ENCODE data around the gene ZNF621. TPM values are rescaled to one million over a fixed set of nuclear protein-coding genes. Genes with fewer than 3 reads are reported as not detected.

ZNF621 gene
- total and polyA plus RNA-seq, 9 of the 15 experiments (the other 6 are each of a cell fraction or from before 2014, with no cell fraction given), result 4.7 to 28.9 (median 20.6) TPM

DNA sequence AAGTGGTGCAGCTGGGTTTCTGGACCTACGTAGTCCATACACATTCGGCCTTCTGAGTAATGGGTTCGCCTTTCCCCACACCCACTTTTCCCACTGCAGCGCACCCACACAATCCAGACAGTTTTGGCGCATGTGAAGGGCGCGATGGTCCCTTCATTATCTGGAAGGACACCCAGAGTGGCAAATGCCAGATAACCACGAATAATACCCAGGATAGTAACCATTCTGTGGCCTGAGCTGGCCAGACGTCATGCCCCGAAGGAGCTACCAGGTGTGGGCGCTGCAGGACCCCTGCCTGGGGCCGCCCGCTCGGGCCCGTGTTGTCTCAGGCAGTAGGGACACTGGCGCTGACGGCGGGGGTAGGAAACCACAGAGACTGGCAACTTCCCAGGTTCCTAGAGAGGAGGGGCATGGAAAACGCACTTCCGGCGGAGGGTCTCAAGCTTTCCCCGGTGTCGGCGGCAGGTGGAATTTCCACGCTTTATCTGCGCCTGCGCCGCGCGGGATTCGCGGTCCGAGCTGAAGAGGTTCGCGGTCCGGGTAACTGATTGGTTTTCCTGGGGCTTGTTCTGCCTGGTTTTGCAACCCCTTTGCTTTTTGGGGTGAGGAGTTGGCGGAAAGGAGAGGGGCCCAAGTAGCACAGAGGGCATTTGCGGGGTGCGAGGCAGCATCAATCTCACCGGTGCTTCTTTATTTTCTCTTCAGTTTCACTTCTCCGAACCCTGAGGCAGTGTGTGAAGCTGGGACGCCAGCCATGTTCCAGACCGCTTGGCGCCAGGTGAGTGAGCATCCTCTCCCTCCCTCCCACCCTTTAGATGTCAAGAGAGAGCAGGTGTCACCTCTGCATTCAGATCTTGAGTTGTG lies 18.9 kb upstream of the ZNF621 start, which contains the start of gene ZNF620 (continued):
- TF ChIP-seq, protein P1, sequence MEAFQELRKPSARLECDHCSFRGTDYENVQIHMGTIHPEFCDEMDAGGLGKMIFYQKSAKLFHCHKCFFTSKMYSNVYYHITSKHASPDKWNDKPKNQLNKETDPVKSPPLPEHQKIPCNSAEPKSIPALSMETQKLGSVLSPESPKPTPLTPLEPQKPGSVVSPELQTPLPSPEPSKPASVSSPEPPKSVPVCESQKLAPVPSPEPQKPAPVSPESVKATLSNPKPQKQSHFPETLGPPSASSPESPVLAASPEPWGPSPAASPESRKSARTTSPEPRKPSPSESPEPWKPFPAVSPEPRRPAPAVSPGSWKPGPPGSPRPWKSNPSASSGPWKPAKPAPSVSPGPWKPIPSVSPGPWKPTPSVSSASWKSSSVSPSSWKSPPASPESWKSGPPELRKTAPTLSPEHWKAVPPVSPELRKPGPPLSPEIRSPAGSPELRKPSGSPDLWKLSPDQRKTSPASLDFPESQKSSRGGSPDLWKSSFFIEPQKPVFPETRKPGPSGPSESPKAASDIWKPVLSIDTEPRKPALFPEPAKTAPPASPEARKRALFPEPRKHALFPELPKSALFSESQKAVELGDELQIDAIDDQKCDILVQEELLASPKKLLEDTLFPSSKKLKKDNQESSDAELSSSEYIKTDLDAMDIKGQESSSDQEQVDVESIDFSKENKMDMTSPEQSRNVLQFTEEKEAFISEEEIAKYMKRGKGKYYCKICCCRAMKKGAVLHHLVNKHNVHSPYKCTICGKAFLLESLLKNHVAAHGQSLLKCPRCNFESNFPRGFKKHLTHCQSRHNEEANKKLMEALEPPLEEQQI (IDR thresholded peaks at IDR 0.05), result 0 out of 2 replicates have a peak, but pooled peaks have one; percentile 44
- TF ChIP-seq, protein P2, sequence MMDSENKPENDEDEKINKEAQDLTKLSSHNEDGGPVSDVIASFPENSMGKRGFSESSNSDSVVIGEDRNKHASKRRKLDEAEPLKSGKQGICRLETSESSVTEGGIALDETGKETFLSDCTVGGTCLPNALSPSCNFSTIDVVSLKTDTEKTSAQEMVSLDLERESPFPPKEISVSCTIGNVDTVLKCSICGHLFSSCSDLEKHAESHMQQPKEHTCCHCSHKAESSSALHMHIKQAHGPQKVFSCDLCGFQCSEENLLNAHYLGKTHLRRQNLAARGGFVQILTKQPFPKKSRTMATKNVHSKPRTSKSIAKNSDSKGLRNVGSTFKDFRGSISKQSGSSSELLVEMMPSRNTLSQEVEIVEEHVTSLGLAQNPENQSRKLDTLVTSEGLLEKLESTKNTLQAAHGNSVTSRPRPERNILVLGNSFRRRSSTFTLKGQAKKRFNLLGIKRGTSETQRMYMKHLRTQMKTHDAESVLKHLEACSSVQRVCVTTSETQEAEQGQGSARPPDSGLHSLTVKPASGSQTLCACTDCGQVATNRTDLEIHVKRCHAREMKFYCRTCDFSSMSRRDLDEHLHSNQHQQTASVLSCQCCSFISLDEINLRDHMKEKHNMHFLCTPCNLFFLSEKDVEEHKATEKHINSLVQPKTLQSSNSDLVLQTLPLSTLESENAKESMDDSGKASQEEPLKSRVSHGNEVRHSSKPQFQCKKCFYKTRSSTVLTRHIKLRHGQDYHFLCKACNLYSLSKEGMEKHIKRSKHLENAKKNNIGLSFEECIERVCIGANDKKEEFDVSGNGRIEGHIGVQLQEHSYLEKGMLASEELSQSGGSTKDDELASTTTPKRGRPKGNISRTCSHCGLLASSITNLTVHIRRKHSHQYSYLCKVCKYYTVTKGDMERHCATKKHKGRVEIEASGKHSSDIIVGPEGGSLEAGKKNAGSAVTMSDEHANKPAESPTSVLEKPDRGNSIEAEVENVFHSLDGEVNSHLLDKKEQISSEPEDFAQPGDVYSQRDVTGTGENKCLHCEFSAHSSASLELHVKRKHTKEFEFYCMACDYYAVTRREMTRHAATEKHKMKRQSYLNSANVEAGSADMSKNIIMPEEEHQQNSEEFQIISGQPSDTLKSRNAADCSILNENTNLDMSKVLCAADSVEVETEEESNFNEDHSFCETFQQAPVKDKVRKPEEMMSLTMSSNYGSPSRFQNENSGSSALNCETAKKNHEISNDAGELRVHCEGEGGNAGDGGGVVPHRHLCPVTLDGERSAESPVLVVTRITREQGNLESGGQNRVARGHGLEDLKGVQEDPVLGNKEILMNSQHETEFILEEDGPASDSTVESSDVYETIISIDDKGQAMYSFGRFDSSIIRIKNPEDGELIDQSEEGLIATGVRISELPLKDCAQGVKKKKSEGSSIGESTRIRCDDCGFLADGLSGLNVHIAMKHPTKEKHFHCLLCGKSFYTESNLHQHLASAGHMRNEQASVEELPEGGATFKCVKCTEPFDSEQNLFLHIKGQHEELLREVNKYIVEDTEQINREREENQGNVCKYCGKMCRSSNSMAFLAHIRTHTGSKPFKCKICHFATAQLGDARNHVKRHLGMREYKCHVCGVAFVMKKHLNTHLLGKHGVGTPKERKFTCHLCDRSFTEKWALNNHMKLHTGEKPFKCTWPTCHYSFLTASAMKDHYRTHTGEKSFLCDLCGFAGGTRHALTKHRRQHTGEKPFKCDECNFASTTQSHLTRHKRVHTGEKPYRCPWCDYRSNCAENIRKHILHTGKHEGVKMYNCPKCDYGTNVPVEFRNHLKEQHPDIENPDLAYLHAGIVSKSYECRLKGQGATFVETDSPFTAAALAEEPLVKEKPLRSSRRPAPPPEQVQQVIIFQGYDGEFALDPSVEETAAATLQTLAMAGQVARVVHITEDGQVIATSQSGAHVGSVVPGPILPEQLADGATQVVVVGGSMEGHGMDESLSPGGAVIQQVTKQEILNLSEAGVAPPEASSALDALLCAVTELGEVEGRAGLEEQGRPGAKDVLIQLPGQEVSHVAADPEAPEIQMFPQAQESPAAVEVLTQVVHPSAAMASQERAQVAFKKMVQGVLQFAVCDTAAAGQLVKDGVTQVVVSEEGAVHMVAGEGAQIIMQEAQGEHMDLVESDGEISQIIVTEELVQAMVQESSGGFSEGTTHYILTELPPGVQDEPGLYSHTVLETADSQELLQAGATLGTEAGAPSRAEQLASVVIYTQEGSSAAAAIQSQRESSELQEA (IDR thresholded peaks at IDR 0.05; ENCODE audit: low read depth), result no peak
- TF ChIP-seq POLR2AphosphoS5 (IDR thresholded peaks at IDR 0.05; ENCODE audit: control insufficient read depth, insufficient read depth, low read depth, low read length) (no peak), NFIC (IDR thresholded peaks at IDR 0.05) (peak; percentile 56), NR2C2 (CRISPR knock-in tag; IDR thresholded peaks at IDR 0.05) (no peak), NR2C2 (tag; IDR thresholded peaks at IDR 0.05) (no peak), KLF6 (CRISPR knock-in tag; IDR thresholded peaks at IDR 0.05; ENCODE audit: borderline replicate concordance) (no peak), ZNF583 (CRISPR knock-in tag; IDR thresholded peaks at IDR 0.05) (no peak), ERF (CRISPR knock-in tag; IDR thresholded peaks at IDR 0.05) (no peak)
- TF ChIP-seq, protein P3, sequence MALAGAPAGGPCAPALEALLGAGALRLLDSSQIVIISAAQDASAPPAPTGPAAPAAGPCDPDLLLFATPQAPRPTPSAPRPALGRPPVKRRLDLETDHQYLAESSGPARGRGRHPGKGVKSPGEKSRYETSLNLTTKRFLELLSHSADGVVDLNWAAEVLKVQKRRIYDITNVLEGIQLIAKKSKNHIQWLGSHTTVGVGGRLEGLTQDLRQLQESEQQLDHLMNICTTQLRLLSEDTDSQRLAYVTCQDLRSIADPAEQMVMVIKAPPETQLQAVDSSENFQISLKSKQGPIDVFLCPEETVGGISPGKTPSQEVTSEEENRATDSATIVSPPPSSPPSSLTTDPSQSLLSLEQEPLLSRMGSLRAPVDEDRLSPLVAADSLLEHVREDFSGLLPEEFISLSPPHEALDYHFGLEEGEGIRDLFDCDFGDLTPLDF (CRISPR knock-in tag; IDR thresholded peaks at IDR 0.05), result no peak
- TF ChIP-seq, protein P4, sequence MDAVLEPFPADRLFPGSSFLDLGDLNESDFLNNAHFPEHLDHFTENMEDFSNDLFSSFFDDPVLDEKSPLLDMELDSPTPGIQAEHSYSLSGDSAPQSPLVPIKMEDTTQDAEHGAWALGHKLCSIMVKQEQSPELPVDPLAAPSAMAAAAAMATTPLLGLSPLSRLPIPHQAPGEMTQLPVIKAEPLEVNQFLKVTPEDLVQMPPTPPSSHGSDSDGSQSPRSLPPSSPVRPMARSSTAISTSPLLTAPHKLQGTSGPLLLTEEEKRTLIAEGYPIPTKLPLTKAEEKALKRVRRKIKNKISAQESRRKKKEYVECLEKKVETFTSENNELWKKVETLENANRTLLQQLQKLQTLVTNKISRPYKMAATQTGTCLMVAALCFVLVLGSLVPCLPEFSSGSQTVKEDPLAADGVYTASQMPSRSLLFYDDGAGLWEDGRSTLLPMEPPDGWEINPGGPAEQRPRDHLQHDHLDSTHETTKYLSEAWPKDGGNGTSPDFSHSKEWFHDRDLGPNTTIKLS (IDR thresholded peaks at IDR 0.05; ENCODE audit: borderline replicate concordance, low read depth), result peak; percentile 59; the same call in 1 of the 2 replicates
